ENCODE results near the gene ADCY3.

ADCY3 gene

DNA sequence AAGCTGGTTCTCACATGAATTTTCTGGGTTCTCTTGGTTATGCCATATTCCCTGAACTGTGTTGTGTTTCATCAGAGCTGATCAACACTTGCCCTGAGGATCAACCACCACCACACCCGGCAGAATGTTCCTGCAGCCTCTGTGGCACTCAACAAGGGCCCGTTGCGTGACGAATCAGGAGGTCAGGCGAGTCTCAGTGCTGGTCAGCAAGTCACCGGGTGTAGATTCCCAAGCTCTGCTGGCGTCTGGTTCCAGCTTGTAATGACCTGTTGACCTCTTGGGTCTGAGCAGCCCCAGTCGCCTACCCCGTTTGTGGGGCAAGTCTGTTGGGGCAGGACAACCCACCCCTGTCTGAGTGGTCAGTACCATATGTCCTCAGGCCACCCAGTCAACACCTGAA is 46.0 kb downstream of the ADCY3 start:
- DNase-seq (ENCODE audit: low read depth in 2 of 2), result no peak

DNA sequence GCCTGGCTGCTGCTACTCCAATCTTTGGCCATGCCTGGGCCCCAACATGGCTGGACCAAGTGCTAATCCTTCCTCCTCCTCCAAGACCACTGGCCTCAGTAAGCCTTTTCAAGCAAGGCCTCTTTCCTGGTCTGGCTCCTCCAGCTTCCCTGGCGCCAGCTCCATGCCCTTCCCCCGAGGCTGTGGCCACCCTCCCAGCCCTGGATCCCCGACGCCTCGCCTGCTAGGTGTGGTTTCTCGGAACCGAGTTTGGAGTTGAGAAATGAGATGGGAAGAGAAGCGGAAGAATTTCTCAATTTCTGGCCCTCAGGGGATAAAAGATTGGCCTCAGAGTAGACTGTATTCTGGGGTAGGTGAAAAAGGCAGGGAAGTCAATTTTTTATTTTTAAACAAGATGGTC is 46.4 kb downstream of the ADCY3 start:
- no peak for DNase-seq (ENCODE audit: low read depth in 2 of 2)

DNA sequence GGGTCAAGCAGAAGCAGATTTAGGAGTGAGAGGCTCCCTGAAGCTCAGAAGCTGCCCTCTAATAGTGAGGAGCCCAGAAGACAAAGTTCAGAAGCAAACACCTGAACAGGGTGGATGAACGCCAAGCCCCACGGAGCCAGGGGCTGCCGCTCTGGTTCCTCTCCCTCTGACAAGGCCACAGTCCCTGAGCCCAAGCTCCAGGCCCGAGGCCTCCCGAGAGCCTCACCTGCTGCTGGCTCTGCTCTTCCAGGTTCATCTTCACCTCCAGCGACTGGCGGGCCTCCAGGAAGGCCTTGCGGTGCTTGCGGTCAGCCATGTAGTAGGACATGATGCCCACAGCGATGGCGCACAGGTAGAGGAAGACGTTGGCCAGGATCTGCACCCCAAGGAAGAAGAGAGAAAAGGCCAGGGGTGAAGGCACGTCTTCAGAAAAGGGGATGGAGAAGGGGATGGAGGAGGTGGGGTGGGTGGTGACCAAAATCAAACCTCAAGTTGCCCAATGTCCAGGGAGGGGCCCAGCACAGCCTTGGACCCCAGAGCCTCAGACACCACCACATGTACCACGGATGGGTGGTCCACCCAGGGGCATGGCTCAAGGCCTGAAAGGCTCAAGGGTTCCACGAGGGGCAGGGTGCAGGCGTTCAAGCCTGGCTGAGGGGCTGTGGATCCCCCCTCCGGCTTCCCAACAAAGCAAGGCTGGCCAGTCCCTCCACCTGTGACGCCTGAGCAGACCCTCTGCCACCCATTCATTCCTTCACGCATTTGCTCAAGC is 47.5 kb downstream of the ADCY3 start:
- DNase-seq (ENCODE audit: low read depth in 2 of 2), result no peak

DNA sequence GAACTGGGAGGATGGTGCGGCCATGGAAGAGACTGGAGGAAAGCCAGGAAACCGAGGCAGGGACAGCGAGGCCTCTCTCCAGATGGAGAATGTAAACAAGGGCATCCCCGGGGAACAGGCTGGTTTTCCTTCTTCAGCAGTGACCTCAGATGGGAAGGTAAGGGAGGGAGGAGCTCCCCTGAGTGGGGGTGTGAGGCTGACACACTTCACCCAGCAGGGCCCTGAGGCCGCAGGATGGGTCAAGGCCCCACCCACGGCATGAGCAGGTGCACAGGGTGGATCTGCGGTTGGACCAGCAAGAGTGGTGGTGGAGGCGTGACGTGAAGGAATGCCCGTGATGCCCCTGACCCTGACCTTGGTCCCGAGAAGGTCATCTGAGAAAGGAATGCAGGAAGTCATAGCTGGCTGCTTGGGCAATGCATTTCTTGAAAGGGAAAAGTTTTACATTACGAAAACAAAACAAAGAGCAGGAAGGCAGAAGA is 48.1 kb downstream of the ADCY3 start:
- no peak for DNase-seq (ENCODE audit: low read depth in 2 of 2)

DNA sequence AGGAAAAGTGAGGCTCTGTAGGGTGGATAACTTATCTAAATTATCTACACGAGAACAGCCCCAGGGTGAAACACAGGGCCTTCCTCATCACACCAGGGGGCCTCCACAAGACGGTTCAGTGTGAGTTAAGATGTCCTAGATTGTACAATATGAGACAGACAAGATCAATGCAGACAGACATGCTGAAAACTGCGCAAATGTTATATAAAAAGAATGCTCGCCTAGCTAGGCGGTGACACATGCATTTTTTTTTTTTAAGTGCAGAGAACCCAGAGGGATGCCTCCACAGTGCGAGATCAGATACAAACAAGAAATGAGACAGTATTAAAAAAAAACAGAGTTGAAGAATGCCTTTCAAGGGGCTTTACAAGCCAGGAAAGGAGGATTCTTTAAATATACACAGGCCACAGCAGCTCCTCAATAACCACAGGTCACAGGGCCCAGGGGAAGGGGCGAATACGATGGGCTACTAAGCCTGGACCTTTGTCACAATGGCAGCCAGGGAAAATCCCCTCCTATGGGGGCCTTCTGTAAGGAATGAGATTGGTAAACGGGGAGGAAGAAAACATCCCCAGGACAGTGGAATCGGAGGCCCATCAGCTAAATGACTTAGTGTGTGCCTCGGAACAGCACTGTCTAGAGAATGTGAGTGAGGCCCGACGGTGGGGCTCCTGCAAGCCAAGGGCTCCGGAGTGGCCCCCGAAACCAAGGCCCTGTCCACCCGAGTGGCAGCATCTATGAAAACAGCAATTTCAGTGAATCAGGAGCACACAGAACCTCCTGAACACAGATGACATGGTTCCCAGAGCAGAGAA is 48.9 kb downstream of the ADCY3 start:
- no peak for DNase-seq (ENCODE audit: low read depth in 2 of 2)

DNA sequence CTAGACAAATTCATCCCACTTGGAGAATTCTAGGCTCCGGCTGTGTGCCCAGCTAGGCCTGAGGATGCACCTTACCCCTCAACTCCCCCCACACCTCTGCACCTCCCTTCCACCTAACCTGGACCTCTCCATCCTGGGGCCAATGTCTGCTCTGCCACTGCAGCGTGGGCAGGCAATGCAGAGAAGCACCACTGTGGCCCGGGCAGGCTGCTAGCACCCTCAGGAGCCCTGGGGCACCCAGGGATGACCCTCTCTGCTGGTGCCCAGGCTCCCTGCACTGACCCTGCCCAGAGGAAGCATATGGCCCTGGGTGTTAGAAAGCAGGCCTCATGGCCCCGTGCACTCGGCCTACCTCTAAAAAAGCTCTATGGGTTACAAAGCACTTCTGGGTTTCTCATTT is 49.6 kb downstream of the ADCY3 start:
- no peak for DNase-seq (ENCODE audit: low read depth in 2 of 2)

DNA sequence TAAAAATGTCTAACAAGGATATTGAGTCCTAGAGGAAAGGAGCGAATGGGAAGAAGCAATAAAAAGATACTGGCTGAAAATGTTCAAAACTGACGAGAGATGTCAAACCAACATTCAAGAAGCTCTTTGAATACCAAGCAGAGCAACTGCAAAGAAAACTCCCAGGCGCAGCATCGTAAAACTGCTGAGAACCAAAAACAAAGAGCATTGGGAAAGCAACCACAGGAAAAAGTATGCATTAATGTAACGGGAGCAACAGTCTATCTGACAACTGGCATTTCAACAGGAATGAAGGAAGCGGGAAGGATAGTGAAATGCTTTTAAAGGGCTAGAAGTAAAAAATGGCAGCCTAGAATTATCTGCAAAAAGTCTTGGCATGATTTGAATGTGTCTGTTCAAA is 53.1 kb downstream of the ADCY3 start:
- DNase-seq (ENCODE audit: low read depth in 2 of 2), result no peak

DNA sequence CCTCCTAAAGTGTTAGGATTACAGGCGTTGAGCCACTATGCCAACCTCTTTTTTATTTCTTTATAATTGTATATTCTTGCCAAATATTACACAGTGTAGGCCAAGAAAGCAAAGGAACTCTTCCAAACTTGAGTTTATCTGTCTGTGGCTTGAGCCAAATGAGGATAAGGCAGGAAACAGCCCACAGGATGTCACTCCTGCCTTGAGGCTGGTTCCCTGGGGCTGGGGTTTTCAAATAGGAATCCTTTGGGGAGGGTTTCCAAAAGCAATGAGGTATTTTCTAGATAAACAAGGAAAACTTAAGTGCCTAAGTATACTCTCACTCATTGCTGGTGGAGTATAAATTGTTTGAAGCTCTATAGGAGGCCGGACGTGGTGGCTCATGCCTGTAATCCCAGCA is 56.4 kb downstream of the ADCY3 start:
- no peak for DNase-seq (ENCODE audit: low read depth in 2 of 2)

DNA sequence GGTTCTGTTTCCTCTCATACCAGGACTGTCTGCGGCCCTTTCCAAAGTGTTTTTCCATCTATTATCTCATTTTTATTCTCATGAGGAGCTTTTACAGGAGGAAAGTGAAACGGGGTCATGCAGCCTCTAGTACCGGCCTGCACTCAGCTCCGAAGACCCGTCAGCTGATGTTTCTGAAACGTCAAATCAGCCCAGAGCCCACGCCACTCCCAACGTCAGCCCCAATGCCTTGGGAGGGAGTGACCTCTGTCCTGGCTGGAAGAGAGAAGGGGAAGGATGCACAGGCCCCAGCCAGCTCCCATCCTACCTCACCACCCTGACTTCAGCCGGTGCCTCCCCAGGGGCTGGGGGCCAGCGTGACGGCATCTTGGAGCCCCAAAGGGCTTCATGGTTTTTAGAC is 58.5 kb downstream of the ADCY3 start:
- no peak for DNase-seq (ENCODE audit: low read depth in 2 of 2)

DNA sequence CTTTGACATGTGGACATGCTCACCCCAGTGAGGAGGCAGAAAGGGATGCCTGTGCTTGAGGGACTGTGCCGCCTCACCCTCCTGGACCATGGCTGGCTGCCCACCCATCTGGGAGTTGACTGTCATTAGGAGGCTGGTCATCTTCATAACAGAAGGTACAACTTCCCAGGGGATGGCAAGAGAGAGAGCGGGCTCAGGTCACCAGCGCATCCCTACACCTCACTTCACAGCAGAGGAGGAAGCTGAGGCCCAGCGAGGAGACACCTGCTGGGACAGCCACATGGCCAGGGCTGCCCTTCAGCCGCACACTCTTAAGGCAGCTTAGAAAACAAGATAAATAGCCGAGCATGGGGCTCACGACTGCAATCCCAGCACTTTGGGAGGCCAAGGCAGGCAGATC is 59.4 kb downstream of the ADCY3 start:
- no peak for DNase-seq (ENCODE audit: low read depth in 2 of 2)

DNA sequence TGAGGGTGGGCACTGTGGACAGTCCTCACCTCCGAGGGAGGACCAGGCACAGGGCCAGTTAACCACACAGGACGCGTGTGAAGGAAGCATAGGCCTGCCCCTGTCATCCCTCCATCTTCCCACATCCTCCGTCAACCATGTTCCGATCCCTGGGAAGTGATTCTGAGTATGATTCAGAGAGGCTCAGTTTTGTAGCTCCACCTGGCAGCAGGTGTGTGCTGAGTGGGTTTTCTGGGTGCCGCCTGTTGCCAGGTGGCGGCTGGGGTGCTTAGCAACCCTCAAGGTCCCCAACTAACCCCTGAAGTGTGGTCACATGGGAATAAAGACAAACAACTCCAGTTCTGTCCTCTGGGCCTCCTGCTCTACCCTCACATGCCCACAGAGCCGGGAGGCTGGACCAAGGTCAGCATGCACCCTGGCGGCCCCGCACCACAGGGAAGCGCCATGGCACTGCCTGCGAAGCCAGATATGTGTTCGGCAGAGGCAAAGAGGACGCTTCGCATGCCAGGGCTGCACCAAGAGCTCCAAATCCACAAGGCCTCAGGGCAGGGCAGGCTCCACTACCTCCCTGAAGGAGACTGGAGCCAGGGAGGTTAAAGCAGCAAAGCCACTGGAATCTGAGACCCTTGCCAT is 60.0 kb downstream of the ADCY3 start:
- no peak for DNase-seq (ENCODE audit: low read depth in 2 of 2)

DNA sequence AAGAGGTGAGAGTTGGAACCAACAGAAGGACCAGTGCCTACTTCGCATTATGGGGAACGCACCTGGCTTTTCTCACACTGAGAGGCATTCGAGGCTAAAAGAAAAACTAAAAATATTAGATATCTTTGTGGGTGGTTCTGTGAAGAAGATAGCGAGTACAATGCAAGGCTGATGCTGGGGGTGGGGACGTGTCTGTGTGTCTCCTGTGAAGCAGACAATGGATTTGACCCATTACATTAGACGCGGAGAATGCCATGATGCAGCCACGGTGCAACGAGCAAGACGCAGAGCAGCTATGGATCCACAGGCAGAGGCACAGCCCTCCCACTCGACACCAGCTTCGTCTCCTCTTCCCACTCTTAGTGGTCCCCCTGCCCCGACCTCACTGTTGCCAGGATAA is 61.0 kb downstream of the ADCY3 start:
- DNase-seq (ENCODE audit: low read depth in 2 of 2), result no peak

DNA sequence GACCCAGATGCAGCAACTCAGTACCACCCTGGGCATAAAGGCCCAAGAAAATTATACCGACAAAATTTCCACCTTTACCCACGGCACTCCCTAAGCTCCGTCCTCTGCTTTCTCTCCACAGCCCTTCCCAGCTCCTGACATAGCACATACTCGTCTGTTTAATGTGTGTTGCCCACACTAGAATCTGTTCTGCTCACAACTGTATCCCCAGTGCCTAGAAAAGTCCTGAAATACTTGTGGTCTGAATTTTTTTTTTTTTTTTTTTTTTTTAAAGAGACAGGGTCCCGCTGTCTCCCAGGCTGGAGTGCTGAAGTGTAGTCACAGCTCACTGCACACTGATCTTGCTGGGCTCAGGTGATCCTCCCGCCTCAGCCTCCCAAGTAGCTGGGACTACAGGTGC is 62.3 kb downstream of the ADCY3 start:
- no peak for DNase-seq (ENCODE audit: low read depth in 2 of 2)

DNA sequence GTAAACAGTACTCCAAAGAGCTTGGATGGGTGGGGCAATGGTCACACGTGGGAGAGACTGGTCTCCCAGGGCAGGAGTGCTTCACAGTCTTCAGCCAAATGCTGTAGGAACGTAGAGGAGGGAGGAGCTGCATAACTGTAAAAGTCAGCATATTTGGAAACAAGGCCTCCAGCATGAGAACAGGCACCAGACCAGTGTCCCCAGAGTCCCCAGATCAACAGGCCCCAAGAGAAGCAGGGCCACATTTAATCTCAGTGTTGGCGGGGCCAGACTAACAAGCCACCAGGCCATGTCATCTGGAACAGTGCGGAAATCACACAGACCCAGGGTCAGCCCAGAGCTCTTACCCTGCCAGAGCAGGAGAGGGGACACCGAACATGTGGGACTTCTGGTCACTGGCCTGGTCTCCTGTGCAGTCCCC is 63.2 kb downstream of the ADCY3 start:
- DNase-seq (ENCODE audit: low read depth in 2 of 2), result no peak

DNA sequence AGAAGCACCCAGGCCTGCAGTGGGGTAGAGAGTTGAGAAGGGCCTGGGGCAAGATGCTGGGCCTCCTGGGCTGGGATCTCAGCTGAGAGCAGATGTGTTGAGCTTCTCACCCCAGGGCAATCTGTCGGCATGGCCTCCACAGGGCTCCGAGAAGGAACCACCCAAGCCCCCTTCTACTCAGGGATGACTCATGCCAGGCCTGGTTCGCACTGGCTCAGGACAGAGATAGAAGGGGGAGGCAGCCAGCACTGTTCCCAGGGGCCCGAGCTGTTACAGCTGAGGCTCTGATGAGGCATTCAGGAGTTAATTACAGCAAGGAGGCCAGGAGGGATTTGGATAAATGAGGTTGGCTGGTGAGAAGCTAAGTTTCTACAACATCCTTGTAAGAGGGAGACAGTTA is 64.3 kb downstream of the ADCY3 start:
- no peak for DNase-seq (ENCODE audit: low read depth in 2 of 2)

DNA sequence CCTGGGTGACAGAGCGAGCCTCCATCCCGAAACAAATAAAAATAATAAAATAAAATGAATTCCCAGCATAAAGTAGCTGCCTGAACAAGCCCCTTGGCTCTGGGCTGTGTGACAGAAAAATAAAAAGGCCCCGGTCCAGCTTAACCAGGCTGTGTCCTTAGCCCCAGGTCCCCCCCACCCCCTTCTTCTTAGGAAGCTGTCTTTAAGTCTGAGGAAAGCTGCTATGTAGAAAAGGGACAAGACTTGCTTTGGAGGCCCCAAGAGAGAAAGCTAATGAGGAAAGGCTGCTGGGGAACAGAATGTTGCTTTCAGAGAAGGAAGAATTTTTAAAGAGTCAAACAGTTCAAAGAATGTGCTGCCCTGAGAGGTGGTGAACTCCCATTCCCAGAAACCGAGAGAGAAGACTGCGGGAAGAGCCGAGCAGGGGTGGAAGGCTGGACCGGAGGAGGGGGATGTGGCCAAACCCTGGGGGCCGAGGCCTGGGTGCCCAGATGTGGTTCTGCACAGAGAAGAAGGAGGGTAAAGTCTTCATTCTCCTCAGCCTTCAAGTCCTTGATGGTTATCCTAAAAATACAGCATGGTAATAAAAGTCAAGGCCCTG is 64.9 kb downstream of the ADCY3 start:
- DNase-seq (ENCODE audit: low read depth in 2 of 2), result no peak

DNA sequence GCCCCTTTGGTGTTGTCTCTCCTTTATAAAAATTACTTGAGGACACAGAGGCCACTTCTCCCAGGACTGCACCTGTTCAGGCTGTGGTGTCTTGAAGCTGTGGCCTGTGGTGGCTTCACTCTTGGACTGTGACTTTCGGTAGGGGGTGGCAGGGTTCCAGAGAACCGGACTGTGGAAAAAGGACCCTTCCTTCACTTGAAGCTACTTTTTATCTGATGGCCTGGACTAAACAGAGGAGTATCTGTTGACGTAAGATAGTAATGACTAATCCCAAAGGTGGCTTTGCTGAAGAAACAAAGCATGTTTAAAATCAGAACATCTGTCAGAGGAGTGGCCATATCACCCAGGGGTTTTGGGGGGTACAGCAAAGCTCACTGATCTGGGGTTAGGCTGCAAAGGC is 66.0 kb downstream of the ADCY3 start:
- no peak for DNase-seq (ENCODE audit: low read depth in 2 of 2)

DNA sequence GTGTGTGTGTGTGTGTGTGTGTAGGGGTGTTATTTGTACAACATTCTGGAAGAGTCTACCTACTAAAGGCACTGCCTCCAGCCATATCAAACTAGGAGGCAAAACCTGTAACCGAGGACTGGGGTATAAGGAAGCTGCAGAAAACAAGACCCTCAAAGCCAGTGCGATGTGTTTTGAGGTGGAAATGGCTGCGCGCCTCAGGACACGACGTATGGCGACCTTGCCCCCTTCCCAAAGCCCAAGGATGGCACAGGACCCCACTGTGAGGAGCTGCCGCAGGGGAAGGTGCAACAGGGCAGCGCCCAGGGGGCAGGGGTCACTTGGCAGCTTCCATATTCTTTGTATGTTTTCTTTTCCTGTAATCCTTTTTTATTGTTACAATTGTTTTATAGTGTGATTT is 67.0 kb downstream of the ADCY3 start:
- DNase-seq (ENCODE audit: low read depth in 2 of 2), result no peak

DNA sequence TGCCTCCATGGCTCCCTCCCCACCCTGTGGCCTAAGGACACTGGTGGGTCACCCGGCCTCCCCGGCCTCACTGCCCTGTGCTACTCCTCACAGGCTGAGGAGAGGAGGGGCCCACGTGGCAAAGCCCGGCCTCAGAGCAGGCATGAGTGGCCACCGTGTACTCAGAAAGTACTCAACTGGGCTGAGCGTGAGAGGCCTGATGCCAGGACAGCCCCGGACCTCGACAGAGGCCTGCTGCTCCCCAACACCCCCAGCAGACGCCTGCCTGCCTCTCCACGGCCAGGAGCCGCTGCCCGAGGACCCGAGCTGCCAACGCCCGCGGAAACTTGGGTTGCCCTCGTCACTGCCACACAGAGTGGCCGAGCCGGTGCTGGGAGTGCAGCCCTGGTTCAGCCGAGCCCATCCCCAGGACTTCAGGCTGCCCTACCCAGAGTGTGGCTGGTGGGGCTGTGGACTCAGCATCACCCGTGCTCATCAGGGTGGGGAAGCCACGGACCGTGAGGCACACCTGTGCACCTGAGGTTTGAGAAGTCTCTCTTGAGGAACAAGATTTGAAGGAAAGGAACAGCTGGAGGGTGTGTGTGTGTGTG is 67.5 kb downstream of the ADCY3 start:
- DNase-seq (ENCODE audit: low read depth in 2 of 2), result no peak

DNA sequence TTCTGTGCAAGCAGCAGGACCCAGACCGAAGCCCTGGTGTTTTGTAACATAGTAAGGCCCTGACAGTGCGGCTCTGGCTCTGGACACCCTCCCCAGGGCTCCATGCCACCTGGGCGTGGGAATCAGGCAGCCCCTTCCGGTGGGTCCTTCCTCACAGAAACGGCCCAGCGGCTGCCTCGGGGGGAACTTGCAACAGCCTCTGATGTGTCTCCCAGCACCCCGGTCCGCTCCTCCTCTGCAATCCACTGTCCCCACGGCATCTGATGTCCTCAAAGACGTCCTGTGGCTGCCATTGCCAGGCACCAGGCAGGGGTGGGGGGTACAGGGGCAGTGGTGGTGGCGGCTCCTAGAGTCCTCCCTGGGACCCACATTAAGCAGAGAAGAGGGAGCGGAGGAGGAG is 68.0 kb downstream of the ADCY3 start:
- no peak for DNase-seq (ENCODE audit: low read depth in 2 of 2)

DNA sequence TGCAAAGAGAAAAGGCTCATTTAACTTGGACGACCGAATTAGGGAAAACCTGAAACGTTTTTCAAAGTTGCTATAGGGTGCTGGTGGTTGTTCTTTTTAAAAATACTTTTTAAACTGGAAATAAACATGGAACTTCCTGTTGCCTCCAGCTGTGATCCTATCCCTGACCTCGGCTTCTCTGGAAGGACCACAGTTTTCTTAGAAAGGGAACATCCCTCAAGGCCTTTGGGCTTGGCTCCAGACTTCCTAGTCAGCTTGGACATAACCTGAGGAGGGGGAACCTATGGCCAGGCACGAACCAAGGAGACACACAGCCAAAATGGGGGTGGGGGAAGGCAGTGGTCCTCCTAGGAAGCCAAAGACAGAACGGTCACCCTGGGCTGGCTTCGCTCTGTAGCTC is 69.1 kb downstream of the ADCY3 start:
- no peak for DNase-seq (ENCODE audit: low read depth in 2 of 2)

DNA sequence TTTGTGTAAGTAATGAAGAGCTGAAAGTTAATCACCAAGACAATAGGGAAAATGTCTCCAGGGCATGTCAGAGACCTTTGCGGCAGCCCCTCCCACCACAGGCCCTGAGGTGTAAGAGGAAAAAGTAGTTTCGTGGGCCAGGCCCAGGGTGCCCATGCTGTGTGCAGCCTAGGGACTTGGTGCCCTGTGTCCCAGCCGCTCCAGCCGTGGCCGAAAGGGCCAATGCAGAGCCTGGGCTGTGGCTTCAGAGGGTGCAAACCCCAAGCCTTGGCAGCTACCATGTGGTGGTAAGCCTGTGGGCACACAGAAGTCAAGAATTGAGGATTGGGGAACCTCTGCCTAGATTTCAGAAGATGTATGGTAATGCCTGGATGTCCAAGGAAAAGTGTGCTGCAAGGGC is 74.3 kb downstream of the ADCY3 start:
- DNase-seq (ENCODE audit: low read depth in 2 of 2), result no peak

Data from stimulated activated CD8-positive, alpha-beta memory T cell treated with anti-CD3 and anti-CD28 coated beads, Interleukin-7, amount 100 ng/mL, for 1 hour (primary cell).